T47D (cell line): ENCODE data around the gene TMEM38B.
A peak's percentile ranks its signal among the peaks of the same experiment; 100 is the strongest.

ENCODE experiments used
- DNase-seq, 2 experiments: peaks; one replicate each; pipeline versions ENCODE4 v3.0.0 to v3.0.0-alpha.2; 2011 to 2012; ENCODE audit warnings: low read depth in 1 of 2, low spot score in 1 of 2
- JUND ChIP-seq: IDR thresholded peaks from 2 replicates; pipeline ENCODE4 v1.6.1; 2012; ENCODE audit warnings: low read depth
- in situ Hi-C: cut with HindIII; loops from 2 replicates; pipeline ENCODE4 v1.10.0; 2016; ENCODE audit warnings: low sequenced_read_pairs, low pct_unique_long_range_greater_than_20kb

The TMEM38B gene

DNA sequence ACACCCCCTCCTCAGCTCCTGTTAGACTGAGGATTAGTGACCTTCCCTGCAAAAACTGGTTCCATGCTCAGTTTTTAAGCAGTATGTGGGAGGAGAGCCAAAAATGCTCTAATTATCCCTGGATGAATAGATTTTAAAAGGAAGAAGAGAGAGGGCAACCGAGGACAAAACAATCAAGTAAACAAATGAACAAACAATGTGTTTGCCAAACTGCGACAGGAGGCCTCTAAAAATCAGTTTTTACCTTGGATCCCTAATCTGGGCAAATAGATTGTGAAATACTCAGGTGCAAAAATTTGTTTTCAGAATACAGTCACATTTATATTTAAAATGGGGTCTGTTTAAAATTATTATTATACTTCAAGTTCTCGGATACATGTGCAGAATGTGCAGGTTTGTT, 23.6 kb upstream of the TMEM38B start:
- in situ Hi-C loops: no loop called here
- no peak for DNase-seq
- no peak for TF ChIP-seq JUND

DNA sequence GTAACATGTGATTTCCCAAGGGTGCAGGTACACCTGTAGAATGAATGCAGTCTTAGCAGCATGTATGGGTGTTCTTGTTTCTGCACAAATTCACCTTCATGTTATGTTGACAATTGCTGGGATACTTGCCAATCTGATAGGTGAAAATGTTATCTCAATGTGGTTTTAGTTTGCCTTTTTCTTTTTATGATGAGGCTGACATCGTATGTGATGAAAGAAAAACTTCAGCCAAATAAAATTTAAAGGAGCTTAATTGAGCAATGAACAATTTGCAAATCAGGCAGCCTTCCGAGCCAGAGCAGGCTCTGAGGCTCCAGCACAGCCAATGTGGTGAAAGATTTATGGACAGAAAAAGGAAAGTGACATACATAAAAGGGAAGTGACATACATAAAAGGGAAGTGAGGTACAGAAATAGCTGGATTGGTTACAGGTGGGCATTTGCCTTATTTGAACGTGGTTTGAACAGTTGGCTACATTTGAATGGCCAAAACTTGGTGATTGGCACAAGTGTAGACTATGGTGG, 21.6 kb upstream of the TMEM38B start:
- DNase-seq: no peak
- no peak for TF ChIP-seq JUND

DNA sequence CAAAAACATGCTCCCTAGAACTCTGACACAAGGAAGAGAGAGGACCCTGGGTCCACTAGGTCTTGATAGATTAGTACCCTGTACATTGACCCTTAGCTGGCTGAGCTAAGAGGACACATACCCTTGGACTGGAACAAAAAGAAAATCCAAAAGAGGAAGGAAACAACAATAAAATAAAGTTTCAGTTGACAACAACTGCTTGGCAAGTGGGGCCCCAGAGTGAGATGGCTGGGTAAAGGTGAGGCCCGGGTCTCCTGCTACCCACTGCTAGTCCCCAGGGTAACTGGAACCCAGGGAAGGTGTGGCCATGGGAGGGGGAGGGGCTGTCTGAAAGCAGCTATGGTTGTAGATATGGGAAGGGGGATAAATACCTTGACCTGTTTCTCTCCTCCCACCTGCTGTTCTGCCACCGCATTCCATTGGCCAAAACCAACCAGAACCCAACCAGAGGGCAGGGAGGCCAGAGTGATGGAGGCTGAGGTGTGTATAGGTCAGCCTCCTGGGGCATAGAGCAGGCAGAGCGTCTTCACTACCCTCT, 20.4 kb upstream of the TMEM38B start:
- TF ChIP-seq JUND: no peak
- in situ Hi-C loops: no loop called here
- no peak for DNase-seq

More for the DNA sequence above, 21.6 kb upstream of the TMEM38B start:
- in situ Hi-C loops: no loop called here

DNA sequence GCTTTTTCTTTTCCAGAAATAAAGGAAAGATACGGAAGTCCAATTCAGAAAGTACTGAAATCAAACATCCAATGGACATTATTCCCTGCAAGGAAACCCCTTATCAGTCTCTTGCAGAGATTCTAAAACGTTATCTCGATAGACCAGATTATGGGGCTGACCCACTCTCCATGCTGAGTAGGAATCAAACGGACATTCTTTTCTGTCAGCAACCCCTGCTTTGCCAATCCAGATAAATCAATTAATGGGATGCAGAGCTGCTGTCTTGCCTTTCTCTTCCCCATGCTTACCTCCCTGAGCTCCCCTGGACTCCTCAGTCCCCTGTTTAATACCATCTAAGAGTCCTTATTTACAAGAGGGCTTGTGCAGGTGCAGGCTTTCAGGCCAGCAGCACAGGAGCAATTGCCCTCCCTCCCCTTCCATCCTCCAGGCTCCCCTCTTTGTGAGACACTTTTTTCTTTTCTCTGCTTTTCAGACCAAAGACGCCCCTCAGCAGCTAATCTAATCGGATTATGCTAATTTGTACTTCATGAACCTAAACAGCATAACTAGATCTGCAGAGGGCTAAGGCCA, 17.9 kb upstream of the TMEM38B start:
- no peak for TF ChIP-seq JUND
- no peak for DNase-seq
- in situ Hi-C loops: no loop called here

DNA sequence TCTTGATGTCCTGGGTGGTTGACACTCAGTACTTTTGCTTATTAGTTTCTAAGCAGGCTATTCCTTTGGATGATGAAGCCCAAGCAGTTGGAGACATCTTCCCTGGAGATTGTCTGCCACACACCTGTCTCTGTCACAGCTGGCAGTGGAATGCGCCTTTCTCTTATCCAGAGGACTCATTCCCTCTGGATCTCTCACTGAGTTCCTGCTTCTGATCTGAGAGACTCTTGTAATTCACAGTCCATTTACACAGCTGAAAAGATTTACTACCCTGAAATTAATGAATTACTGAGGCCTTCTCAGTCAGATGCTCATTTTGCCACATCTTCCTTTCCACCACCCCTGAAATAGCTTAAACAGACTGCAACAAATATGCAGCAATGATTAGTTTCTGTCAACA, 16.2 kb upstream of the TMEM38B start:
- TF ChIP-seq JUND: no peak
- DNase-seq: no peak
- in situ Hi-C loops: no loop called here

DNA sequence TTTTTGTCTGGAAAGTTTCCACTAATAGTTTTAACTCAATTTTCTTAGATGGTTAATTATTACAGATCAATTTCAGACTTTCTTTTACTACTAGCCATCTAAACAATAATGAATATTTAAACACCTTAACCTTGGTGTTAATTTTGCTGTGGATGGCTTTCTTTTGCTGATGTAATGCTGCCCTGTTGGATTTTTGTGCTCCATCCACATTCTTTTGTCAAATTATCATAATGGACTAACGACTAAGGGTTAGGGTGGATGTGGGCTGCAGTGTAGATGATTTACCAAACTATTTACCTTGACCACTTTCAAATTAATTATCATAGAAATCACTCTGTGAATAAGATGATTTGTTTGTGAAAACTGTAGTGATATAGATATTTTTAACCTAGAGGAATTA, 15.6 kb upstream of the TMEM38B start:
- no peak for TF ChIP-seq JUND
- no peak for DNase-seq
- in situ Hi-C loops: no loop called here

DNA sequence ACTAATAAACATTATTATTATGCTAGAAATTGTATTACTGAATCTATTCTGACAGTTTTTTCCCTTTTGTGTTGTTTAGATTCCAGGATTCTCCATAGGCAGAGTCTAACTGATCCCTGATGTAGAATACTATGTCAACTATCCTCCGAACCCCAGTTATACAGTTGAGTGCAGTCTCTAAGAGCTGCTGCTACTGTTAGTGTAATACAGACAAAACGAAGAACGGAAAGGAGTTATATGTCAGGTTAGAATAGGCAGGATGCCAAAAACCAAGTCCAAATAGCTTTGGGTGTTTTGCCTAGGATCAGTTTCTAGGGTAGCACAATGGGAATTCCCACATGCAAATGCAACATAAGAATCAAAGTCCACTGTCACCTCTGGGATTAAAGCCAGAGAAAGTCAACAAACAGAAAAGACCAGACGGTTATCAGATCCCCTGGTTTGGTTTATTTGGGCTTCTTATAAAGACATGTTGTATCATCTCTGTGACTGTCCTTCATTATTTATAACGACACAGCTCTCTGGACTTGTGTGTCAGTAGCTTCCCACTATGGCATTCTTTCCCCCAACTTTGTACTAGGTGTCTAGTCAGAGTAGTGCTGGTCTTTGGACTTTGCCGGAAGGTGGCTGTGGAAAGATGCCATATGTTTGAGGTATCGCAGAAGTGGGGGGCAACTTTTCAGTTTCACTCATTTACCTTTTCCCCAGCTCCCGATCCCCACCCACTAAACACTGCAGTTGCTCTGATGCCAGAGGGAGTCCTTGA, 14.9 kb upstream of the TMEM38B start:
- DNase-seq: peak in 1 of 2 experiments; percentile 42
- in situ Hi-C loops: no loop called here
- TF ChIP-seq JUND: no peak

DNA sequence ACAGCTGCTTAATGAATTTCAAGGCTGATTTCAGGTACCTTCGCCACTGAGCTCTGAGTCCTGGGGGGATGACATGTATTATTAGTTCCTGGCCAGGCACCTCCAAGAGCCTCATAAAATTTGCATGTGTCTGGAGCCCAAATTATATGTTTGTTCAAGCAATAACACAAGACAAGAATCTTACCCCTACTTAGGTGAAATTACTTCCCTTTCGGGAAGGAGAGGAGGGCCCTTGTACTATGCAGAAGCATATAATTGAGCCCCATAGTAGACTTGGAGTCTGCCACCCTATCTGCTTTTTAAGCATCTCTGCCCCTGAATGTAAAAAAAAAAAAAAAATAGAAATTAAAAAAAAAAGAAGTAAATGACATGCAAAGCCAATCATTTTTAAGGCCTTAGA, 13.0 kb upstream of the TMEM38B start:
- in situ Hi-C loops: no loop called here
- no peak for TF ChIP-seq JUND
- no peak for DNase-seq

DNA sequence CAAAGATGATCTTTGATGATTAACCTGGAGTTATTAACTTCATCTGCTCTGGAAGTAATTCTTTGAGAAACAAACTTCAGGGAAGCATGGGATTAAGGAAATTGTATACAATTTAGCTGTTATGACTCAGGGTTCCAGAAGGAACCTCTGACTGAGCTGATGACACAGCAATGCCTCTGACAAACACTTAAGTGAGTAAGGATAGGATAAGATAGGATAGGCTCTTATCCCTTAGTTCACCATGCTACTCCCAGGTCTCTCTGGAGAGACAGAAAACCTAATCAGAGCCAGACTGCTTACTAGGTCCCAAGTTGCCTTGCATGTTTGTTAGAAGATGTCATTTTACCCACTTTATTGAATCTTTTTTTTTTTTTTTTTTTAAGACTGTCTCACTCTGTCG, 12.6 kb upstream of the TMEM38B start:
- TF ChIP-seq JUND: no peak
- DNase-seq: no peak
- in situ Hi-C loops: no loop called here

DNA sequence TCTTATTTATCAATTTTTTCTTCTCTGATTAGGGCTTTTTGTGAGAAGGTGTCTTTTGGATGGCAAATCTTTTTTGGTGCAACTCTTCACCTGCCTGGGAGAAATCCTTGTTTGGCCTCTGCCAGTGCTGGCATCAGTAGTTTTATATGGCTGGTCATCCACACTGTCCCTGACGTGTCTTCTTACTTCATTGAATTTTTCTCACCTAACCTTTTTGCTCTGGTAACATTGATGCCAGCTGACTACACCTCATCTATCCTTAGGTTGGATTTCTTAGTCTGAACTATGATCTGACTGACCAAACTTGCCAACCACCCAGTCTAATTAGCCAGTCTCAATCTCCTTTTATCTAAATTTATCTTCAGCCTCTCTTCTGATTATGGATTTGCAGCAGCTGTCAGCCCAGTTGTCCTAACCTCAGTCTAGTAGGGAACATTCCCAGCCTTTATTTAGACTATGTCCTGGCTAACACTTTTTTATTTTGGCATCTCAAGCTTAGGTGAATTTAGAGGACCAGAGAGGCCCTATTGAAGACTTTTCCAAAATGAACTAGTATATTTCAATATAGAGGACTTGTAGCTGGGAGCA, 10.6 kb upstream of the TMEM38B start:
- in situ Hi-C loops: no loop called here
- no peak for DNase-seq

DNA sequence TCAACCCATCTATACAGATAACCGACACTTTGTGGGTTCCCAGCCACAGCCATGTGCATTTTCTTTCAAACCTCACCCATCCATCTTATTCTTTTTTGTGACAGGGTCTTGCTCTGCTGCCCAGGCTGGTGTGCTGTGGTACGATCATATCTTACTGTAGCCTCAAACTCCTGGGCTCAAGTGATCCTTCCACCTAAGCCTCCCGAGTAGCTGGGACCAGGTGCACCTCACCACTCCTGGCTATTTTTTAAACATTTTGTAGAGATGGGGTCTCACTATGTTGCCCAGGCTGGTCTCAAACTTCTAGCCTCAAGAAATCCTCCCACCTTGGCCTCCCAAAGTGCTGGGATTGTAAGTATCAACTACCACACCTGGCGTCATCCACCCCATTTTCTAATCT, 7.4 kb upstream of the TMEM38B start:
- no peak for TF ChIP-seq JUND
- DNase-seq: no peak
- in situ Hi-C loops: no loop called here

More for the DNA sequence above, 10.6 kb upstream of the TMEM38B start:
- TF ChIP-seq JUND: no peak

DNA sequence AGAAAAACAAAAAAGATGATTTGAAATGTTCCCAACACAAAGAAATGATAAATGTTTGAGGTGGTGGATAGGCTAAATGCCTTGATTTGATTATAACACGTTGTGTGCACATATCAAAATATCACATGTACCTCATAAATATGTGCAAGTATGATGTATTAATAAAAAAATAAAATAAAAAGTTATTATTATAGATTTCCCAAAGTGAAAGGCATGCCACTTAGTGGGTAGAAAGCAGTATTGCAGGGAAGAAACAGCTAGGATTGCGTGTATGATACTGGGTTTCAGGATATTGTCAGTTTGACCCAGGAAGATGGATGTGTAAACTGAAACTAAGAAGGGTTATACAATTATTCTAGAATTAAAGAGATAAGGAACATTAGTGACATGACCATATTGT, 3.6 kb upstream of the TMEM38B start:
- DNase-seq: peak; percentile 29 to 32
- in situ Hi-C loops: no loop called here
- TF ChIP-seq JUND: no peak
